Measurements from ENCODE around the gene MED9.

DNA sequence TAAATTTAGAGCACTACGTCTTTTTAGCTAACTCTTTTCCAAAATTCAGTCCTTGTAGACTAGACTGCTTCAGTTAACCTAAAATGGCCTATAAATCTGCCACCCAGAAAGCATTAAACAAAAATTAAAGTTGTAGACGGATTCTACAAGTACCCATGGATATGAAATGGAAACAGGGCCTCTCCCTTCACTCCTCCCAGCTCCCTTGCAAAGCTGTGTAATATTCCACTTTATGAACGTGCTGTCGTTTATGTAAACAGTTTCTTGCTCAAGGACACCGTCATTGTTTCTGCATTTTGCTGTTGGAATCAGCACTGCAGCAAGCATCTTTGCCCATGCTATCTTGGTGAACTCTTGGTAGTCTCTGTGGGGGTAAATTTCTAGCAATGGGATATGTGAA is 5.1 kb downstream of the MED9 start:
- TF ChIP-seq POLR2A (IDR thresholded peaks at IDR 0.05): no peak
- TF ChIP-seq, protein P1, sequence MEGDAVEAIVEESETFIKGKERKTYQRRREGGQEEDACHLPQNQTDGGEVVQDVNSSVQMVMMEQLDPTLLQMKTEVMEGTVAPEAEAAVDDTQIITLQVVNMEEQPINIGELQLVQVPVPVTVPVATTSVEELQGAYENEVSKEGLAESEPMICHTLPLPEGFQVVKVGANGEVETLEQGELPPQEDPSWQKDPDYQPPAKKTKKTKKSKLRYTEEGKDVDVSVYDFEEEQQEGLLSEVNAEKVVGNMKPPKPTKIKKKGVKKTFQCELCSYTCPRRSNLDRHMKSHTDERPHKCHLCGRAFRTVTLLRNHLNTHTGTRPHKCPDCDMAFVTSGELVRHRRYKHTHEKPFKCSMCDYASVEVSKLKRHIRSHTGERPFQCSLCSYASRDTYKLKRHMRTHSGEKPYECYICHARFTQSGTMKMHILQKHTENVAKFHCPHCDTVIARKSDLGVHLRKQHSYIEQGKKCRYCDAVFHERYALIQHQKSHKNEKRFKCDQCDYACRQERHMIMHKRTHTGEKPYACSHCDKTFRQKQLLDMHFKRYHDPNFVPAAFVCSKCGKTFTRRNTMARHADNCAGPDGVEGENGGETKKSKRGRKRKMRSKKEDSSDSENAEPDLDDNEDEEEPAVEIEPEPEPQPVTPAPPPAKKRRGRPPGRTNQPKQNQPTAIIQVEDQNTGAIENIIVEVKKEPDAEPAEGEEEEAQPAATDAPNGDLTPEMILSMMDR (IDR thresholded peaks at IDR 0.05): no peak
